ENCODE measurements around the gene GMCL1.

GMCL1 gene

DNA sequence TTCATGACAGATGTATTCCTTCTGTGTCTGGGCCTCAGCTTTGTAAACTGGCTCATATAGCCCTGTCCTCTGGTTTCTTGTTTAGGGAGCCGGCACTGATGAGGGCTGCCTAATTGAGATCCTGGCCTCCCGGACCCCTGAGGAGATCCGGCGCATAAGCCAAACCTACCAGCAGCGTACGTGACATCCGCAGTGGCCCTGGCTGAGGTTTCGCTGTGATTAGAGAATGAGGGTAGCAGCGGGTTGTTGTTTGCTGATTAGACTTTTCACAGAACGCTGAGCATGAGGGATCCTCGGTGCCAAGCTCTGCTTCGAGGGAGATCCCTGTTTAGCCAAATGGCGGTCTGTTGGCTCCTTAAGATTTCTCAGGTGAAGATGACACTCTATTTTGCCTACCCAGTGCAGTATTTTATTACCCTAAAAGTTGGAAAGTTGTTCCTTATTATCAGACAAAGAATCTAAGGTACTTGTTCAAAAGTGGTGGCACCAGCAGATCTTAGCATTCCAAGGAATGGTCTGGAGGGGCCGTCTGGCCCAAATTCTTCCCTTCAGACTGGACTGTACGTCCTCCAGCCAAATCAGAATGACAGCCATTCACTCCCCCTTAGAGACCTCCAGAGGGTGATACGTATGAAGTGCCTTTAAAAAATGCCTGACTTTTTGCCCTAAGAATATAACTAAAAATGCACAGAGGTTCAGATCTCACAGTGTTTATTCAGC, 21.5 kb upstream of the GMCL1 start:
- H3K36me3 ChIP-seq (ENCODE audit: control insufficient read depth, insufficient read depth, low read length) = 0 out of 2 replicates have a peak, but pooled peaks cover 4% of the 10 kb centered on the region
- no peaks in the 10 kb centered on the region for H3K27me3 ChIP-seq (ENCODE audit: control insufficient read depth, insufficient read depth, low read length)
- no peak overlapping the region for H3K27ac ChIP-seq (ENCODE audit: low read depth, low read length)

GRCh38 chr2:69810550-69810949, 18.9 kb upstream of the GMCL1 start:
- no peak overlapping the region for H3K9ac ChIP-seq (ENCODE audit: low read length)
- H3K27me3 ChIP-seq (ENCODE audit: control insufficient read depth, insufficient read depth, low read length) = no peaks in the 10 kb centered on the region
- H3K27ac ChIP-seq (ENCODE audit: low read depth, low read length) = no peak overlapping the region
- H3K36me3 ChIP-seq (ENCODE audit: control insufficient read depth, insufficient read depth, low read length) = 0 out of 2 replicates have a peak, but pooled peaks cover 4% of the 10 kb centered on the region
- 0 out of 2 replicates have a peak, but pooled peaks cover 1% of the 10 kb centered on the region for H3K4me1 ChIP-seq (ENCODE audit: control insufficient read depth, insufficient read depth, low read length)
- H3K4me3 ChIP-seq (ENCODE audit: low read depth, low read length) = no peak overlapping the region
- no peaks in the 10 kb centered on the region for H3K9me3 ChIP-seq (ENCODE audit: control insufficient read depth, insufficient read depth, low read depth, low read length)

More for the DNA sequence above, 21.5 kb upstream of the GMCL1 start:
- Histone ChIP-seq H3K9ac (ENCODE audit: low read length) (no peak overlapping the region), H3K9me3 (ENCODE audit: control insufficient read depth, insufficient read depth, low read depth, low read length) (no peaks in the 10 kb centered on the region), H3K4me1 (ENCODE audit: control insufficient read depth, insufficient read depth, low read length) (no peaks in the 10 kb centered on the region), H3K4me3 (ENCODE audit: low read depth, low read length) (no peak overlapping the region)

- no peaks in the 10 kb centered on the region for H3K9me3 ChIP-seq (ENCODE audit: control insufficient read depth, insufficient read depth, low read depth, low read length)
- H3K27ac ChIP-seq (ENCODE audit: low read depth, low read length) = no peak overlapping the region
- no peak overlapping the region for H3K9ac ChIP-seq (ENCODE audit: low read length)
- no peak overlapping the region for H3K4me3 ChIP-seq (ENCODE audit: low read depth, low read length)
- 0 out of 2 replicates have a peak, but pooled peaks cover 4% of the 10 kb centered on the region for H3K36me3 ChIP-seq (ENCODE audit: control insufficient read depth, insufficient read depth, low read length)
- H3K4me1 ChIP-seq (ENCODE audit: control insufficient read depth, insufficient read depth, low read length) = peaks cover 6% of the 10 kb centered on the region; the same call in 1 of the 2 replicates
- no peaks in the 10 kb centered on the region for H3K27me3 ChIP-seq (ENCODE audit: control insufficient read depth, insufficient read depth, low read length)
Observed at GRCh38 chr2:69811018-69811417, 18.4 kb upstream of the GMCL1 start.

DNA sequence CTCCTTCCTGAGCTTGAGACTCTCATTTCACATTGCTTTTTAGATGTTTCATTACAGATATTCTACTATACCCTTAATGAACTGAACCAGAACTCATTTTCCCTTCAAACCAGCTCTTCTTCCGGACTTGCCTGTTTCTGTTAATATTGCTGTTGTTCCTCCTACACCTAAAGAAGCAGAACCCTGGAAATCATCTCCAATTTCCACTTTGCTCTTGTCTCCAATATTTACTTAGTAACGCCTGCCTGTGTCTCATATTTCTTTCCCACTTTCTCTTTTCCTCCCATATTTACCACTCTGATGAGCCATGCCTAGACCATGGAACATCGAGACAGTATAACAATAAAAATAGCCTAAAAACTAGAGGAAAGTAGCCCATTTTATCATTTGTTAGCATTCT, 17.9 kb upstream of the GMCL1 start:
- peaks cover 6% of the 10 kb centered on the region for H3K4me1 ChIP-seq (ENCODE audit: control insufficient read depth, insufficient read depth, low read length)
- H3K9ac ChIP-seq (ENCODE audit: low read length) = no peak overlapping the region
- H3K27ac ChIP-seq (ENCODE audit: low read depth, low read length) = no peak overlapping the region
- H3K36me3 ChIP-seq (ENCODE audit: control insufficient read depth, insufficient read depth, low read length) = no peaks in the 10 kb centered on the region
- no peaks in the 10 kb centered on the region for H3K27me3 ChIP-seq (ENCODE audit: control insufficient read depth, insufficient read depth, low read length)
- no peaks in the 10 kb centered on the region for H3K9me3 ChIP-seq (ENCODE audit: control insufficient read depth, insufficient read depth, low read depth, low read length)
- no peak overlapping the region for H3K4me3 ChIP-seq (ENCODE audit: low read depth, low read length)

- no peaks in the 10 kb centered on the region; the same call in 1 of the 2 replicates for H3K36me3 ChIP-seq (ENCODE audit: control insufficient read depth, insufficient read depth, low read length)
- H3K27ac ChIP-seq (ENCODE audit: low read depth, low read length) = no peak overlapping the region
- no peak overlapping the region for H3K4me3 ChIP-seq (ENCODE audit: low read depth, low read length)
- no peak overlapping the region for H3K9ac ChIP-seq (ENCODE audit: low read length)
- peaks cover 10% of the 10 kb centered on the region for H3K4me1 ChIP-seq (ENCODE audit: control insufficient read depth, insufficient read depth, low read length)
- no peaks in the 10 kb centered on the region for H3K9me3 ChIP-seq (ENCODE audit: control insufficient read depth, insufficient read depth, low read depth, low read length)
- no peaks in the 10 kb centered on the region for H3K27me3 ChIP-seq (ENCODE audit: control insufficient read depth, insufficient read depth, low read length)
Observed at GRCh38 chr2:69815717-69816116, 13.7 kb upstream of the GMCL1 start.

DNA sequence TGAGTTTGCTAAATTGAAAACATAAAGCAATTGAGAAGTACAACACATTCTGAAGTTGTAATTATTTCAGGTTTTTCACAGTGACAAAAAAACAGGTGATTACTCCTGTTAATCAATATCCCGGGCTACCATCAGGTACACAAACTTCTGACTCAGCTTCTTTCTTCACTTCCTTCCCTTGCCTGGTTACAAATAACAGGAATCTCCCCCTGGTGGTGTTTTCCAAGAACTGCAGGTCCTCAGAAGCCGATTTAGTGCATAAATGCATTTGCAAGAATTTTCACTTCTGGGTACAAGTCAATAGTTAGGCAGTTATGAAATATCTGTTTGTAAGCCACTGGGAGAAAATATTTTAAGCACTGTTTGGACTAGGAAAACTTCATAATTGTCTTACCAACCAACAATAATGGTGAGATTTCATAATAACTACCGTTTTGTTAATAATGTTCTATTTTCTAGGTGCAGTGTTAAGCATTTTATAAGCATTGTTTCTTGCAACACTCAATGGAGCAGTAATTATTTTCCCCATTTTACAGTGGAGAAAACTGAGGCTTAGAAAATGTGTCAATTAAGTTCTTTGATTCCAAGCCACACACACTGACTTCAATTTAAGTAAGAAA, 12.4 kb upstream of the GMCL1 start:
- Histone ChIP-seq H3K27me3 (ENCODE audit: control insufficient read depth, insufficient read depth, low read length) (no peaks in the 10 kb centered on the region), H3K4me3 (ENCODE audit: low read depth, low read length) (no peak overlapping the region), H3K27ac (ENCODE audit: low read depth, low read length) (no peak overlapping the region), H3K9me3 (ENCODE audit: control insufficient read depth, insufficient read depth, low read depth, low read length) (no peaks in the 10 kb centered on the region), H3K36me3 (ENCODE audit: control insufficient read depth, insufficient read depth, low read length) (peaks cover 3% of the 10 kb centered on the region), H3K9ac (ENCODE audit: low read length) (no peak overlapping the region), H3K4me1 (ENCODE audit: control insufficient read depth, insufficient read depth, low read length) (peaks cover 10% of the 10 kb centered on the region)

- no peak overlapping the region for H3K4me3 ChIP-seq (ENCODE audit: low read depth, low read length)
- H3K27me3 ChIP-seq (ENCODE audit: control insufficient read depth, insufficient read depth, low read length) = no peaks in the 10 kb centered on the region
- no peak overlapping the region for H3K27ac ChIP-seq (ENCODE audit: low read depth, low read length)
- H3K9me3 ChIP-seq (ENCODE audit: control insufficient read depth, insufficient read depth, low read depth, low read length) = no peaks in the 10 kb centered on the region
- peaks cover 3% of the 10 kb centered on the region for H3K36me3 ChIP-seq (ENCODE audit: control insufficient read depth, insufficient read depth, low read length)
- peaks cover 10% of the 10 kb centered on the region for H3K4me1 ChIP-seq (ENCODE audit: control insufficient read depth, insufficient read depth, low read length)
- no peak overlapping the region for H3K9ac ChIP-seq (ENCODE audit: low read length)
Observed at GRCh38 chr2:69817729-69818501, 11.5 kb upstream of the GMCL1 start.

- peaks cover 4% of the 10 kb centered on the region for H3K4me1 ChIP-seq (ENCODE audit: control insufficient read depth, insufficient read depth, low read length)
- no peaks in the 10 kb centered on the region for H3K9me3 ChIP-seq (ENCODE audit: control insufficient read depth, insufficient read depth, low read depth, low read length)
- no peak overlapping the region for H3K27ac ChIP-seq (ENCODE audit: low read depth, low read length)
- peaks cover 12% of the 10 kb centered on the region; the same call in 1 of the 2 replicates for H3K36me3 ChIP-seq (ENCODE audit: control insufficient read depth, insufficient read depth, low read length)
- no peaks in the 10 kb centered on the region for H3K27me3 ChIP-seq (ENCODE audit: control insufficient read depth, insufficient read depth, low read length)
- no peak overlapping the region for H3K9ac ChIP-seq (ENCODE audit: low read length)
- 0 out of 2 replicates have a peak overlapping the region, but pooled peaks have one; percentile 81 for H3K4me3 ChIP-seq (ENCODE audit: low read depth, low read length)
Observed at GRCh38 chr2:69827796-69828540, 1.5 kb upstream of the GMCL1 start.

DNA sequence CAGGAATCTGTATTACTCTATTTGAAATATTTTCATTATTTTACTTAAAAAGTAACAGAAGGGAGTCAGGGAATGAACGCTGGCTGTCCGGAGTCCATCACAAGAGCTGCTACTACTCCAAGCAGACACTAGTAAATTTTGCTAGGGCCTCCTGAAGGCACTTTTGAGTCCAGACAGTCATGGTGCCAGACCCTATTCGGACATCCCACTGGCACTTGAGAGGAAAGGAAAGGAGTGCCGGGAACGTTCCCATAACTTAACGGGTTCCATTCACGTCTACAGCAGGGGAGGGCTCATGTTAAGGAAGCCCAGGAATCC, 563 bp upstream of the GMCL1 start:
- Histone ChIP-seq H3K36me3 (ENCODE audit: control insufficient read depth, insufficient read depth, low read length) (peaks cover 13% of the 10 kb centered on the region; the same call in 1 of the 2 replicates), H3K27ac (ENCODE audit: low read depth, low read length) (peak overlapping the region; percentile 64), H3K4me1 (ENCODE audit: control insufficient read depth, insufficient read depth, low read length) (peaks cover 4% of the 10 kb centered on the region), H3K9me3 (ENCODE audit: control insufficient read depth, insufficient read depth, low read depth, low read length) (no peaks in the 10 kb centered on the region), H3K4me3 (ENCODE audit: low read depth, low read length) (peak overlapping the region; percentile 81), H3K27me3 (ENCODE audit: control insufficient read depth, insufficient read depth, low read length) (no peaks in the 10 kb centered on the region), H3K9ac (ENCODE audit: low read length) (peak overlapping the region; percentile 75)

- H3K27ac ChIP-seq (ENCODE audit: low read depth, low read length) = no peak overlapping the region
Observed at GRCh38 chr2:69830045-69830905, 815 bp downstream of the GMCL1 start.

More at GRCh38 chr2:69830045-69830905, 815 bp downstream of the GMCL1 start:
- Histone ChIP-seq H3K9me3 (ENCODE audit: control insufficient read depth, insufficient read depth, low read depth, low read length) (no peaks in the 10 kb centered on the region), H3K4me1 (ENCODE audit: control insufficient read depth, insufficient read depth, low read length) (peaks cover 4% of the 10 kb centered on the region), H3K9ac (ENCODE audit: low read length) (peak overlapping the region; percentile 75), H3K36me3 (ENCODE audit: control insufficient read depth, insufficient read depth, low read length) (peaks cover 13% of the 10 kb centered on the region; the same call in 1 of the 2 replicates), H3K4me3 (ENCODE audit: low read depth, low read length) (peak overlapping the region; percentile 81), H3K27me3 (ENCODE audit: control insufficient read depth, insufficient read depth, low read length) (no peaks in the 10 kb centered on the region)

All from HUES6 (cell line).